Measurements from ENCODE around the gene EYA3.

The EYA3 gene, protein sequence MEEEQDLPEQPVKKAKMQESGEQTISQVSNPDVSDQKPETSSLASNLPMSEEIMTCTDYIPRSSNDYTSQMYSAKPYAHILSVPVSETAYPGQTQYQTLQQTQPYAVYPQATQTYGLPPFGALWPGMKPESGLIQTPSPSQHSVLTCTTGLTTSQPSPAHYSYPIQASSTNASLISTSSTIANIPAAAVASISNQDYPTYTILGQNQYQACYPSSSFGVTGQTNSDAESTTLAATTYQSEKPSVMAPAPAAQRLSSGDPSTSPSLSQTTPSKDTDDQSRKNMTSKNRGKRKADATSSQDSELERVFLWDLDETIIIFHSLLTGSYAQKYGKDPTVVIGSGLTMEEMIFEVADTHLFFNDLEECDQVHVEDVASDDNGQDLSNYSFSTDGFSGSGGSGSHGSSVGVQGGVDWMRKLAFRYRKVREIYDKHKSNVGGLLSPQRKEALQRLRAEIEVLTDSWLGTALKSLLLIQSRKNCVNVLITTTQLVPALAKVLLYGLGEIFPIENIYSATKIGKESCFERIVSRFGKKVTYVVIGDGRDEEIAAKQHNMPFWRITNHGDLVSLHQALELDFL

DNA sequence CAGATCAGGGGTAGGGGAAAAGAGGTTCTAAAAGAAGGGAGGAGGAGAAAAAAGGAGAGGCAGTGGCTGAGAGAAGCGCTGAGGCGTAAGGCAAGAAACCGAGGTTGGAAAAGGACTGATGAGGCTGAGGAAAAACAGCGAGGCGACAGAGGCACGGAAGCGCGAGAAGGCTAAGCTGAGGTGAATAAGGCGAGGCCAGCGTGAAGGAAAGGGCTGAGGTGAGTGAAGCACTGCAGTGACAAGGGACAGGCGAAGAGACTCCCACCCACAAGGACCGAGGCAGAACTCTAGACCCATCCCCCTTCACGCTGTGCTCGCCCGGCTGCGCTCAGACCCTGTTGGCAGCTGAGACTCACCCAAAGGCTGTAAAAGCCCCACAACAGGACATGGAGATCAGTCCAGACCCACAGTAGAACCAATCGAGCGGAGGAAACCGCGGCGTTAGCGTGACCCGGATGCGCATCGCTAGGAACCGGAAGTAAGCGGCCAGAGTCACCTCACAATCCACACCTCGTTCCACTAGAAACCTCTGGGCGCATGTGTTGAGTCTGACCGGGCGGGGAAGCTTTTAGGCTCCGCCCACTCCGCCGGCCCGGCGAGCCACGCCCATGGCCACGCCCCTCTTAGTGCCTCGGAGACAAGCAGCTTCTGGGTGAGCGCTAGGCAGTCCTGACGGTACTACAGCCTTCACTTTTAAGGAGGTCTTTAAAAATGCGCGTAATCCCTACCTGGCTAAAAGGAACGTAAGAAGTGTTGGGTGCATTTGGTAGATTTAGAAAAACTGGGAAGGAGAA lies at the start of gene EYA3:
EYA3 (minus strand) TSS at position 443 of the 794 bp plus-strand sequence. CDS start 30,584 bp downstream, outside the sequence.
- Mint-ChIP-seq H3K4me3 (peak within 1 kb of the TSS; percentile 96), H3K36me3 (no peaks in the 10 kb centered on the region), H3K9me3 (no peaks in the 10 kb centered on the region), H3K4me1 (peaks cover 39% of the 10 kb centered on the region), H3K27me3 (no peaks in the 10 kb centered on the region), H3K27ac (peak within 1 kb of the TSS; percentile 94)

DNA sequence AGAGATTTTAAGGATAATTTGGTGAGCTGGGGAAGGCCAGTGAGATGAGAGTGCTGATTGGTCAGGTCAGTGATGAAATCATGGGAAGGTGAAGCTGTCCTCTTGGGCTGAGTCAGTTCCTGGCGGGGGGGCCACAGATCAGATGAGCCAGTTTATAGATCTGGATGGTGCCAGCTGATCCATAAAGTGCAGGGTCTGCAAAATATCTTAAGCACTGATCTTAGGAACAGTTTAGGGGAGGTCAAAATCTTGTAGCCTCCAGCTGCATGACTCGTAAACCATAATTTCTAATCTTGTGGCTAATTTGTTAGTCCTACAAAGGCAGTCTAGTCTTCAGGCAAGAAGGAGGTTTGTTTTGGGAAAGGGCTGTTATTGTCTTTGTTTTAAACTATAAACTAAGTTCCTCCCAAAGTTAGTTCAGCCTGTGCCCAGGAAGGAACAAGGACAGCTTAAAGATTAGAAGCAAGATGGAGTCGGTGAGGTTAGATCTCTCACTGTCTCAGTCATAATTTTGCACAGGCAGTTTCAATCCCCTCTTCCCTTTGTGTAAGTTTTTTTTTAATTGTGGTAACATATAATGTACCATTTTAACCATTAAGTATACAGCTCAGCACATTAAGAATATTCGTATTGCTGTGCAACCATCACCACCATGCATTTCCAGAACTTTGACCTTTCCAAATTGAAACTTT lies 48.7 kb upstream of the EYA3 start:
- H3K27me3 Mint-ChIP-seq = no peaks in the 10 kb centered on the region
- H3K27ac Mint-ChIP-seq = no peak overlapping the region
- no peak overlapping the region for H3K4me3 Mint-ChIP-seq
- H3K9me3 Mint-ChIP-seq = no peaks in the 10 kb centered on the region
- H3K4me1 Mint-ChIP-seq = no peaks in the 10 kb centered on the region
- no peaks in the 10 kb centered on the region for H3K36me3 Mint-ChIP-seq

DNA sequence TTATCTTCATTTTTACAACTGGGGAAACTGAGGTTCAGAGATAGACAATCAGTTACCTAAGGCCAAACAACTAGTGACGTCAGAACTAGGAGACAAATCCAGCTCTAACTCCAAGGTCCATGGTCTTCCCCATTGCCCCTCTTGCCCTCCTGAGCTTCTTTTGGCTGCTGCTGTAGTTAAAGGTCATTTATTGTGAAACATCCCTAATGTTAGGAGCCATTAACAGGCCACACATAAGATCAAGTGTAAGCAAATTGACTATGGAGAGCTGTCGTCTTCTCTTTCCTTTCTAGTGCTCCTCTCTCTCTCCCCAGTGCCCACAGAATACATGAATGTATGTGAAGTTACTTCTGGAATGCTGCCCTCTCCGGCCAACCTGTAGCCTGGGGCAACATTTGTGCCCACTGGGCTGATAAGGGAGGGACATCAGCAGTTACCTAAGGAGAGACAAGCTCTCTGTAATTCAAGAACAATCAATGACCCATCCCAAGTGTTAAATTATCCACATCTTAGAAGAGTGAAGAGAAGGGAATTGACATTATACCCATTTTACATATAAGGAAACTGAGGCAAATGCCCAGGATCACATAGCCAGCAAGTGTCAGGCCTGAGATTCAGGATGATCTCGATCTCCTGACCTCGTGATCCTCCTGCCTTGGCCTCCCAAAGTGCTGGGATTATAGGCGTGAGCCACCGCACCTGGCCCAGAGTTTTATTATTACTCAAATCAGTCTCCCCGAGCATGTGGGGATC lies 47.9 kb upstream of the EYA3 start:
- H3K4me1 Mint-ChIP-seq = no peaks in the 10 kb centered on the region
- no peak overlapping the region for H3K27ac Mint-ChIP-seq
- H3K27me3 Mint-ChIP-seq = no peaks in the 10 kb centered on the region
- no peaks in the 10 kb centered on the region for H3K9me3 Mint-ChIP-seq
- H3K36me3 Mint-ChIP-seq = no peaks in the 10 kb centered on the region
- H3K4me3 Mint-ChIP-seq = no peak overlapping the region

DNA sequence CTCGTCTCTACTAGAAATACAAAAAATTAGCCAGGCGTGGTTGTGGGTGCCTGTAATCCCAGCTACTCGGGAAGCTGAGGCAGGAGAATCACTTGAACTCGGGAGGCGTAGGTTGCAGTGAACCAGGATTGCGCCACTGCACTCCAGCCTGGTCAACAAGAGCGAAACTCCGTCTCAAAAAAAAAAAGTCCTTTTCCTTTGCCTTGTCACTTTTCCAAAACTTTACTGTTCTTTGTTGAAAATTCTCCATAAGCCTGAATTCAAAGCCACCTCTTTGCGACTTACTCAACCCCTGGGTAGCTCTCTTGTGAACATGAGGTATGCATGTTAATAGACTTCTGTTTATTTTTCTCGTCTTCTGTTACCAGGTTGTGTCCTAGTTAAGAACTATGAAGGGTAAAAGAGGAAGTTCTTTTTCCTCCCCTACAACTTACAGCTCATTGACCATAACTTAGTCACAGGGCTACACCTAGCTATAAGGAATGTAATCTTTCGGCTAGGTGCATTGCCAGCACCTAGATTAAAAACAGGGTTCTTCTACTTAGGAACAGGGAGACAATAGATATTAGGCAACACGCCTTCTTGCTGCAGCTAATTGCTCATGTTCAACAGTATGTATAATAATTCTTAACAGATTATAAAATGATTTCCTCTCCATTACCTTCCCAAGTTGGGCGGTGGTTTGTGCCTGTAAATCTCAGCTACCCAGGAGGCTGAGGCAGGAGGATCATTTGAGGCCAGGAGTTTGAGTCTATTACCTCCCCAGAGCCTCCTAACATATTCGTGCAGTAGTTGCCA lies 47.2 kb upstream of the EYA3 start:
- Mint-ChIP-seq H3K36me3 (no peaks in the 10 kb centered on the region), H3K27ac (no peak overlapping the region), H3K27me3 (no peaks in the 10 kb centered on the region), H3K9me3 (no peaks in the 10 kb centered on the region), H3K4me3 (no peak overlapping the region), H3K4me1 (no peaks in the 10 kb centered on the region)

DNA sequence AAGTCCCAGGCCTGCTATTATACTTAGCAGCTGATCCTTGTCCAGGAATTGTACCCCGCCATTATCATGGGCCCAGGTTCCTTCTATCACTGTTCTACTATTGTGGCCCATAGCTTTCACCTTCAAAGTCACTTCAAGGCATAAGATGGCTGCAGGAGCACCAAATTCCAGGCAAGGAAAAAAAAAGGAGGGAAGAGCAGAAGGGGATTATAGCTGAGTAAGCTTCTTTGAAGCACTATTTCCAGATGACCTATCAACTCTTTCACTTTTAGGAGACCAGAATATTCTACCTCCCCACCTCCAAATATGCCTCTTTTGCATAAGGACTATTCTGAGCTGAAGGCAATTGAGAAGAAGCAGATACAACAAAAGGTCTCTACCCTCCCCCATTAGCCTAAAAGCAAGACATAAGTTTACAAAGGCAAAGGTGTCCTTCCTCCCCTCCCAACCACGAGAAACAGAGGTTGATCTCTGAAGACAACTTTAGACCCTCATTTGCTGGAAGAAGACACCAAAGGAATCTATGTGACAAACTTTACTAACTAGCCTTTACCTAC lies 46.3 kb upstream of the EYA3 start:
- Mint-ChIP-seq H3K4me3 (no peak overlapping the region), H3K4me1 (no peaks in the 10 kb centered on the region), H3K9me3 (no peaks in the 10 kb centered on the region), H3K27me3 (no peaks in the 10 kb centered on the region), H3K36me3 (no peaks in the 10 kb centered on the region), H3K27ac (no peak overlapping the region)

DNA sequence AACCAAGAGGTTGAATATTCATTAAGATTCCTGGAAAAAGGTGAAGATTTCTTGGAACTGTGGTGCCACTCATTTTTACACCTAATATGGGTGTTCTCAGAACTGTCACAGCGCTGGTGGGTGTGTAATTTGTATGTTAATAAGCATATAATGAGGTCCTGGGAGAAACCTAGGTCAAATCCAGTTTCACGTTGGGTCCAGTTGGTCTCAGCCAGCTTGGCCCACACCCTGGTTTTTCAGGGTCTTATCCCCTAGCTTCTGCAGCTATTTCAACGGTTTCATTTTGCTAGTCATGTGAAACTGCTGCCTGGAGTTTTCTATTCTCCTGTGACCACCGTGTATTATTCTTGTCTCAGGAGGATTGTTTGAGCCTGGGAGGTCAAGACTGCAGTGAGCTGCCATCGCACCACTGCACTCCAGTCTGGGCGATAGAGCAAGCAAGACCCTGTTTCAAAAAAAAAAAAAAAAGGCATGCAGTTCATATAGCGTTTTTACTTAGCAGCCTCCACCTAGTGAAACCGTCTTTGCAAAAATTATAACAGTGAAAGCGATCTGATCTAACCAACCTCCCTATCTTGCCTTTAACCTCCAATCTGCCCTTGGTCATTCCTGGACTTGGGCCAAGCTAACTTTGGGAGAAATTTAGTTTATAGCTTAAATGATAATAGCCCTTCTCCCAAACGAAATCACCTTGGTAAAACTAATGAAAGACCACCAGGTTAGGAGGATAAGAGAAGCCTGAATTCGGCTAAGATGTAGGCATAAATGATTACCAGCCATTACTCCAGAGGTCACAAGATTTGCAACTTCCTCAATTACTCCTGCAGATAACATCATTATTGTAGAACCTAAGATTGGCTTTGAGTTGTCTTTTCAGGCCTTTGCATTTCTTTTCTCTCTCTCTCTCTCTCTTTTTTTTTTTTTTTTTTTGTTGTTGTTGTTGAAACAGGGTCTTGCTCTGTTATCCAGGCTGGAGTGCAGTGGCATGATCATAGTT lies 44.1 kb upstream of the EYA3 start:
- no peaks in the 10 kb centered on the region for H3K4me1 Mint-ChIP-seq
- H3K36me3 Mint-ChIP-seq = no peaks in the 10 kb centered on the region
- H3K4me3 Mint-ChIP-seq = no peak overlapping the region
- no peaks in the 10 kb centered on the region for H3K27me3 Mint-ChIP-seq
- no peaks in the 10 kb centered on the region for H3K9me3 Mint-ChIP-seq
- no peak overlapping the region for H3K27ac Mint-ChIP-seq

DNA sequence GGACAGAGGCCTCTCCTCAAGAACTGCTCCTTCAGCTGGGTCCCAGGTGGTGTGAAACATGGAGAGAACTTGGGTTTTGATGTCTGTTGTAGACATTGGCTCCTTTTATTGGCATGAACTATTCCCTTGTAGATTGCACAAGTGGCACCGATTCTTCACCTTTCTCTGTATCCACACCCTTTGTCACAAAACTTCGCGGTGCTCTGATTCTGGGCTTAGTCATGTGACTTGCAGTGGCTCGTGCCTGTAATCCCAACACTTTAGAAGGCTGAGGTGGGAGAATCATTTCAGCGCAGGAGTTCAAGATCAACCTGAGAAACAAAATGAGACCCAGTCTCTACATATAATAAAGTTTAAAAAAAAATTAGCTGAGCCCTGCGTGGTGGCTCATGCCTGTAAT lies 42.5 kb upstream of the EYA3 start:
- H3K9me3 Mint-ChIP-seq = no peaks in the 10 kb centered on the region
- H3K4me3 Mint-ChIP-seq = no peak overlapping the region
- no peak overlapping the region for H3K27ac Mint-ChIP-seq
- no peaks in the 10 kb centered on the region for H3K4me1 Mint-ChIP-seq
- no peaks in the 10 kb centered on the region for H3K36me3 Mint-ChIP-seq
- H3K27me3 Mint-ChIP-seq = no peaks in the 10 kb centered on the region

DNA sequence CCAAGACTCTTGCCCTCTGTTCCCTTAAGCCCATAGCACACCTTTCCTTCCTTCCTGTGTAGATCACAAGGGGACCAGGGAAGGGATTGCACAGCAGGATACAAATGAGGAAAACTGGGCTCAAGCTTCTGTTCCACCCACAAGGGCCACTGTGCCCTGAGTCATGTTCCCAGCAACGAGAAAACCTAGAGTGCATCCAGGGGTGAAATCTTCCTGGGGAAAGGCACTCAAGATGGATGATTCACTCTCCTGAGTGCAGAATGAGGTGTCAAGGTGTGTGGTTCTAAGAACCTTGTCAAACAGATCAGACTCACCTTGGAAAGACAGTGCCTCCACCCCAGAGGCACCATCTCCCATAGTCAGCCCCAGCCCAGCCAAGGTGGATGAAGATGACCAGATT lies 40.7 kb upstream of the EYA3 start:
- Mint-ChIP-seq H3K27me3 (peaks cover 2% of the 10 kb centered on the region), H3K4me3 (no peak overlapping the region), H3K4me1 (no peaks in the 10 kb centered on the region), H3K9me3 (no peaks in the 10 kb centered on the region), H3K36me3 (no peaks in the 10 kb centered on the region), H3K27ac (no peak overlapping the region)

DNA sequence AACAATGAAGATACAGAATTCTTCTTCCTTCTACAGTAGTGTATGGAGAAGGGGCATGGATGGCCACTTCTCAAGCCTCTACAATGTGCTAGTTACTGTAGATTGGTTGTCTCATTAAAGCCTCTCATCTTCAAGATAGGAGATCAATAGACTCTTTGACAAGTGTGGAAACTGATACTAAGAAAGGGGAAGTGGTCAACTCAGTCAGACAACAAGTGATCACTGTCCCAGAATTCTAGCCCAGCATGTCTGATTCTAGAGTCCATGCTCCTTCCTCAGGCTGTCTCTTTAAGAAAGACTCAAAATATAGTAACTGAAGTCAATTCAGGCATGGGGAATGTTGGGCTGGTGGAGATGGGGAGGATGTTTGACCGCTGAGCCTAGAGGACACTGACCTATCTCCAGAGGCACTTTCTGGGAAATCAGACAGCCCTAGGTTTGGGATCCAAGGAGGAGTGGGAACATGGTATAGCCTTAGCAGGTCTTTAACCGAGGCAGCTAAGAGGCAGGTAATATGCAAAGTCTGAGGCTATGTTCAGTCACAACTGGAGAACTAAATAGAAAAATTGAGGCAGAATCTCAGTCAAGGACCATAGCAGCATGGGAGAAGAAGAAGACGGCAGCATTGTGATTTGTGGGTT lies 39.3 kb upstream of the EYA3 start:
- Mint-ChIP-seq H3K27me3 (peaks cover 2% of the 10 kb centered on the region), H3K36me3 (no peaks in the 10 kb centered on the region), H3K4me1 (no peaks in the 10 kb centered on the region), H3K27ac (no peak overlapping the region), H3K4me3 (no peak overlapping the region), H3K9me3 (no peaks in the 10 kb centered on the region)

DNA sequence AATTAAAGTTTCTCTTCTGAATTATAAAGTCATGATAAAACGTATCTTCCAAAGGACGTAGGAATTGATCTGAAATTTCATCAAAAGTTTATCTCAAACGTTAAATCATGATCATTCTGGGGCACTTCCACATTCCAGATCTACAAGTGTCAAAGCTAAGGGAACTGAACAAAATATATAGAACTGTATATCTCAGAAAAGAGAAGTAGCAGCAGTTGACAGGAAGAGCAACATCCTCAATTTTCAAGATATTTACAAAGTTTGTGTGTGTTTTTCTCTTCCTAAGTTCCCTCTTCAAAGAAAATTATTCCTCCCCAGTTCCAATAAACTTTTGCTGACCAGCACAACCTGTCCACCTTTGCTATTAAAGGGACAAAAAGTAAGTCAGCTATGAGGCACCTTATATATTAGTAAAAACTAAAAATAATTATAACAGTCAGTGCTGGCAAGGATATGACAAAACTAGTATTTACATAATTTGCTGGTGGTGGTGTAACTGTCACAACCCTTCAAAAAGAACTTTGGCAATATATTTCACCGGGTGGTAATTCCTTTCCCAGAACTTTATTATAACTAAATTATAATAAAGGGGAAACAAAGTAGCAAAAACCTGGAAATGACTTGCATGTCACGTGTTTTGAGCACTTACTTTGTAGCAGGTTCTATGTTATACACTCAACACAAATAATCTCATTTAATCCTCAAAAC lies 38.5 kb upstream of the EYA3 start:
- H3K27me3 Mint-ChIP-seq = peaks cover 2% of the 10 kb centered on the region
- H3K36me3 Mint-ChIP-seq = no peaks in the 10 kb centered on the region
- no peaks in the 10 kb centered on the region for H3K9me3 Mint-ChIP-seq
- H3K4me1 Mint-ChIP-seq = no peaks in the 10 kb centered on the region
- H3K27ac Mint-ChIP-seq = no peak overlapping the region
- no peak overlapping the region for H3K4me3 Mint-ChIP-seq

DNA sequence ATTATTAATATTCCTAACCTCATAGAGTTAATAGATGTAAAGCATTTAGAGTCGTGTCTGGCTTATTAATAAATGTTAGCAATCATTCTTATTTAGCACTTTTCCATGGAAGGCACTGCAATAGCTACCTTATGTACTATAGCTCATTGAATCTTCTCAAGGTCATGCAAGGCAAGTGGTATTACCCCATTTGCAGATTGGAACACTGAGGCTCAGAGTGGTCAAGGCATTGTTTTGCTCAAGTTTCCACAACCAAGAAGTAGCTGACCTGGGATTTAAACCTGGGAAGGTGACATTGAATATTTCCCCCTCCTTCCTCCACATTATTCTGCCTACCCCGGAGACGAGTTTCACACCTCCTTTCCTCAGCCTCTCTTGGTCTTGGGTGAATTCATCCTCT lies 37.8 kb upstream of the EYA3 start:
- Mint-ChIP-seq H3K27ac (no peak overlapping the region), H3K9me3 (no peaks in the 10 kb centered on the region), H3K4me1 (no peaks in the 10 kb centered on the region), H3K4me3 (no peak overlapping the region), H3K27me3 (peaks cover 2% of the 10 kb centered on the region), H3K36me3 (no peaks in the 10 kb centered on the region)

DNA sequence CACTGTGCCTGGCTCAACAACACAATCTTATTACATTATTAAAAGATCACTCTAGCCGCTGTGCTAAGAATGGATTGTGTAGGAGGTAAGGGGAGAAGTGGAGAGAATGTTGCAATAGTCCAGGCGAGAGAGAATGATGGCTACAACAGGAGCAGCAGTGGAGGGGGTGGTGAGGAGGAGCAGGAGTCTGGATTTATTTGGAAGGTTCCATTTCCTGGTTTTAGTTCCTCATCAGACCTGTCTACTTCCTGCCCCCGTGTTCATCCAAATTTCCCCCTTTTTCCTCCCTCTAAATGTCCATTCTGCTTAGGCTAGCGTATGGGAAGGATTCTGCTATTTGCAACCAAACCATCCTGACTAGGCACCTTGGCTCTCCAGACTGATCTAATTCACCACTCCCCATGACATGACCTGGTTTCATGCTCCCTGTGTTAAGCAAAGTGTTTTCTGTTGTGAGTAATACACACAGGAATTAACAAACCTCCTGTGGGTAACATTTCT lies 35.1 kb upstream of the EYA3 start:
- no peaks in the 10 kb centered on the region for H3K36me3 Mint-ChIP-seq
- no peak overlapping the region for H3K4me3 Mint-ChIP-seq
- no peaks in the 10 kb centered on the region for H3K4me1 Mint-ChIP-seq
- peaks cover 2% of the 10 kb centered on the region for H3K27me3 Mint-ChIP-seq
- no peaks in the 10 kb centered on the region for H3K9me3 Mint-ChIP-seq
- H3K27ac Mint-ChIP-seq = no peak overlapping the region

Measured in activated naive CD4-positive, alpha-beta T cell treated with anti-CD3 and anti-CD28 coated beads, Interleukin-2, amount 50 U/mL, for 24 hours (primary cell).